DOHH2 (cell line): ENCODE data around the gene INPP5F.

Experiments used
- H3F3A ChIP-seq: fragments of 200-600 bp; sonication (generic), shearing (Covaris generic); 2 replicates; pipeline ENCODE4 v1.6.0; 2016; ENCODE audit warnings: antibody characterized with exemption, mild to moderate bottlenecking; ENCODE audit not compliant: control insufficient read depth, insufficient read depth
- H3K27ac ChIP-seq: fragments of 200-600 bp; sonication (generic); 2 replicates; pipeline ENCODE4 v1.5.1; 2014; ENCODE audit warnings: low read depth, mild to moderate bottlenecking, low read length, moderate library complexity
- H3K27me3 ChIP-seq: fragments of 200-600 bp; sonication (generic); 2 replicates; pipeline ENCODE4 v1.6.1; 2014; ENCODE audit warnings: mild to moderate bottlenecking, low read length, mixed read lengths; ENCODE audit not compliant: control insufficient read depth
- H3K36me3 ChIP-seq: fragments of 200-600 bp; sonication (generic); 2 replicates; pipeline ENCODE4 v1.6.1; 2014; ENCODE audit warnings: mild to moderate bottlenecking, low read length, moderate library complexity, mixed read lengths; ENCODE audit not compliant: control insufficient read depth
- H3K4me1 ChIP-seq: fragments of 200-600 bp; sonication (generic); 2 replicates; pipeline ENCODE4 v1.6.1; 2014; ENCODE audit warnings: mild to moderate bottlenecking, low read length, mixed read lengths; ENCODE audit not compliant: control insufficient read depth
- H3K4me2 ChIP-seq: fragments of 200-600 bp; sonication (generic); 2 replicates; pipeline ENCODE4 v1.6.0; 2014; ENCODE audit warnings: mild to moderate bottlenecking, low read length, moderate library complexity
- H3K4me3 ChIP-seq: fragments of 200-600 bp; sonication (generic); 2 replicates; pipeline ENCODE4 v1.5.1; 2014; ENCODE audit warnings: mild to moderate bottlenecking, low read length, mixed read lengths
- H3K79me2 ChIP-seq: fragments of 200-600 bp; sonication (generic); 2 replicates; pipeline ENCODE4 v1.6.1; 2014; ENCODE audit warnings: mild to moderate bottlenecking, low read length, mixed read lengths; ENCODE audit not compliant: control insufficient read depth
- H3K9me2 ChIP-seq: fragments of 200-600 bp; sonication (generic); replicated peaks from 2 replicates; pipeline ENCODE4 v1.6.1; 2014; ENCODE audit warnings: mild to moderate bottlenecking, low read length, mixed read lengths; ENCODE audit not compliant: control insufficient read depth
- H3K9me3 ChIP-seq: fragments of 200-600 bp; sonication (generic); 2 replicates; pipeline ENCODE4 v1.6.1; 2014; ENCODE audit warnings: antibody characterized with exemption, low read length, mixed read lengths; ENCODE audit not compliant: control insufficient read depth, insufficient read depth
- H4K20me1 ChIP-seq: fragments of 200-600 bp; sonication (generic); 2 replicates; pipeline ENCODE4 v1.6.0; 2014; ENCODE audit warnings: low read depth, mild to moderate bottlenecking, antibody characterized with exemption, low read length, moderate library complexity; ENCODE audit not compliant: control insufficient read depth, insufficient read depth
- CTCF ChIP-seq: fragments of 200-600 bp; sonication (generic); IDR thresholded peaks from one replicate; pipeline ENCODE4 v1.5.1; 2014; ENCODE audit warnings: antibody characterized with exemption, mild to moderate bottlenecking, low read depth, low read length; ENCODE audit not compliant: poor library complexity, severe bottlenecking
- EZH2phosphoT487 ChIP-seq: fragments of 200-600 bp; sonication (generic); IDR thresholded peaks from 2 replicates; pipeline ENCODE4 v1.6.1; 2017; ENCODE audit warnings: borderline replicate concordance, mild to moderate bottlenecking, antibody characterized with exemption, low read length, moderate library complexity, mixed read lengths

Gene INPP5F

DNA sequence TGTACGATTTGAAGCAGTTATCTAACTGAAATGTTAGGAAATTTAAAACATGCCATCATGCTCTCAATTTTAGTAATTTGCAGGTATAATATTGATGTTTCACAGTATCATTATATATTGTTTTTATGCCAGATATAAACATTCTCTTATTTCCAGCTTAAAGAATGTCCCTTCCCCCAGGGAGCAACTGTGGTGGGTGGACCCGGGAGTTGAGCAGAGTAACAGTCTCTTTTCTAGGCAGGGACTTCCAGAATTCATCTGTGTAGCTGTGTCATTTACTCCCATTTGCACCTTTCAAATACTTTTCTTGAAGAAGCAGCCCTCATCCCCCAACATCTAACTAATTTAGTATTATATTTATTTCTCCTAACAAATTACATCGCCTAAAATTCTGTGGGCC, 9.6 kb downstream of the INPP5F start:
- H3K27me3 ChIP-seq, result no peaks in the 10 kb centered on the region
- H3K4me2 ChIP-seq, result no peak overlapping the region
- peaks cover 17% of the 10 kb centered on the region for H3K4me1 ChIP-seq
- no peaks in the 10 kb centered on the region for H4K20me1 ChIP-seq
- H3K36me3 ChIP-seq, result no peaks in the 10 kb centered on the region
- no peak overlapping the region for H3K4me3 ChIP-seq
- no peaks in the 10 kb centered on the region for H3F3A ChIP-seq
- H3K27ac ChIP-seq, result no peak overlapping the region
- no peaks in the 10 kb centered on the region for H3K9me2 ChIP-seq
- peaks cover 25% of the 10 kb centered on the region for H3K79me2 ChIP-seq
- TF ChIP-seq EZH2phosphoT487 (no peak), CTCF (no peak)
- no peaks in the 10 kb centered on the region for H3K9me3 ChIP-seq

DNA sequence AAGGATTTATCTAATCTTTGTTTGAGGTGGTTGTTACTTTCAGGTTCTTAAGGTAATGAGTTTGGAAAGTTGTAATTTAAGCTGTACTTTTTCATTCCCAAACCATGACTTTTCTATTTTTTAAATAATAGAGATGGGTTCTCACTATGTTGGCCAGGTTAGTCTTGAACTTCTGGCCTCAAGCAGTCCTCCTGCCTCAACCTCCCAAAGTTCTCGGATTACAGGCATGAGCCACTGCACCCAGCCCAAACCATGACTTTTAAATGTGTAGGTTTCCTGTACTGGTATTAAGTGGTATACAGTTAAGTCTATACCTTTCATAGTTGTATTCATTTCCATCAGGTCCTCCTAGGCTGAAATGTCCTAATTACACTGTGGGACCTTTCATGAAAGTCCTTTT, 10.4 kb downstream of the INPP5F start:
- H3K4me2 ChIP-seq, result no peak overlapping the region
- no peak overlapping the region for H3K27ac ChIP-seq
- H4K20me1 ChIP-seq, result no peaks in the 10 kb centered on the region
- no peaks in the 10 kb centered on the region for H3K36me3 ChIP-seq
- TF ChIP-seq EZH2phosphoT487 (no peak), CTCF (no peak)
- H3F3A ChIP-seq, result no peaks in the 10 kb centered on the region
- H3K4me3 ChIP-seq, result no peak overlapping the region
- H3K9me2 ChIP-seq, result no peaks in the 10 kb centered on the region
- H3K9me3 ChIP-seq, result no peaks in the 10 kb centered on the region
- H3K27me3 ChIP-seq, result no peaks in the 10 kb centered on the region
- H3K4me1 ChIP-seq, result peaks cover 17% of the 10 kb centered on the region
- peaks cover 29% of the 10 kb centered on the region for H3K79me2 ChIP-seq

GRCh38 chr10:119737039-119737663, 11.3 kb downstream of the INPP5F start:
- H3K4me1 ChIP-seq, result peaks cover 17% of the 10 kb centered on the region
- H4K20me1 ChIP-seq, result no peaks in the 10 kb centered on the region
- H3K9me3 ChIP-seq, result no peaks in the 10 kb centered on the region
- no peaks in the 10 kb centered on the region for H3K9me2 ChIP-seq
- no peaks in the 10 kb centered on the region for H3K36me3 ChIP-seq
- H3K4me3 ChIP-seq, result no peak overlapping the region
- H3K79me2 ChIP-seq, result peaks cover 29% of the 10 kb centered on the region
- no peaks in the 10 kb centered on the region for H3K27me3 ChIP-seq
- no peak overlapping the region for H3K4me2 ChIP-seq
- no peak for TF ChIP-seq EZH2phosphoT487
- no peak for TF ChIP-seq CTCF
- H3F3A ChIP-seq, result no peaks in the 10 kb centered on the region
- H3K27ac ChIP-seq, result no peak overlapping the region
